NCI-H1436 (cell line): Measurements from ENCODE around the gene PIGN.

Experiments used
- DNase-seq: peaks from one replicate; lab custom pipeline; 2025; lab: John Stamatoyannopoulos, UW

PIGN gene

DNA sequence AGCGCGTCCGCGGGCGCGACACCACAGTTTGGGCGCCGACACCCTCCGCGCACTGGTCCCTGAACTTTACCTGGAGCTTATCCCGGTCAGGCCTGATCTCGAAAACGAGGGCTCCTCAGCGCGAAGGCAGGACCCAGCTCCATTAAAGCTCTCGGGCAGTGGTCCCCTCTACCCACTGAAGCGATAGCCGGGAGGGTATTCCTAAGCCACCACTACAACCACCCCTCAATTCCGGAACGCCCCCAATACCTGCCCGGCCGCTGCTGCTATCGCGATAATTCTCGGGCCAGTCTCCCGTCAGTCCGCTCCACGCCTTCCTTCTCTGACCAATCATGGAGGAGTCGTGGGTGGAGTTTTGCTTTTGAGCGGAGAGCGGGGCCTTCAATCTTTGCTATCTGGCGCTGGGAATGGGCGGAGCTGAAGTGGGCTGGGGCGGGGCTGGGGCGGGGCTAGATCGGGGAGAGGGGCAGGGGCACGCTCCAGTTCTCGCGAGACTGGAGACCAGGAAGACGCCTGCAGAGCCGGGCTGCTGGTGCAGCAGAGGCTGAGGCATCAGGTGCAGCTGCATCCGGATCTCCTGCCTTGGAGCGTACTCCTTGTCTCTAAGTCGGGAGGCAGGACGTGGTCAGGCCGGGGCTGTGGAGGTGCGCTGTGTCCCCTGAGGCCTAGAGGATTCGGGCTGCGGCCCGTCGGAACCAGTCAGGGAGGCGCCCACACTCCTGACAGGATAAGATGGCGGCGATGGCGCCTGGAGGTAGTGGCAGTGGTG lies at the start of gene PIGN, which contains the start of gene RELCH:
Gene PIGN, minus strand, starts transcription at position 283 of the 769 bp plus-strand sequence. CDS start 25,703 bp downstream, outside the sequence.
Gene RELCH, plus strand, starts transcription at position 482 of the 769 bp plus-strand sequence. Its CDS starts 251 bp downstream, at position 733.
- DNase-seq, result peak; percentile 99

DNA sequence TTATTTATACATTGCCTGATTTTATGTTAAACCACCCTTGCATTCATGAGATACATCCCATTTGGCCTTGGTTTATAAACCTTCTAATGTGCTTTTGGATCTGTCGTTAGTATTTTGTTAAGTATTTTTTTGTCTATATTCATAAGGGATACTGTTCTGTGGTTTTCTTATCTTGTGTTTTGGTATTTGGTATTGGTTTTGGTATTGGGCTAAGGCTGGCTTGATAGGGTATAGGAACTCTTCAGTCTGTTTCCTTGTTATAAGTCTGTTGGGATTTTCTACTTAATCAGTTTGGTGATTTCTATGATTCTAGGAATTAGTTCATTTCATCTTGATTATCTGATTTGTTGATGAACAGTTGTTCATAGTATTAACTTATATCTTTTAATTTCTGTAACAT lies 49.4 kb upstream of the PIGN start:
- no peak for DNase-seq

DNA sequence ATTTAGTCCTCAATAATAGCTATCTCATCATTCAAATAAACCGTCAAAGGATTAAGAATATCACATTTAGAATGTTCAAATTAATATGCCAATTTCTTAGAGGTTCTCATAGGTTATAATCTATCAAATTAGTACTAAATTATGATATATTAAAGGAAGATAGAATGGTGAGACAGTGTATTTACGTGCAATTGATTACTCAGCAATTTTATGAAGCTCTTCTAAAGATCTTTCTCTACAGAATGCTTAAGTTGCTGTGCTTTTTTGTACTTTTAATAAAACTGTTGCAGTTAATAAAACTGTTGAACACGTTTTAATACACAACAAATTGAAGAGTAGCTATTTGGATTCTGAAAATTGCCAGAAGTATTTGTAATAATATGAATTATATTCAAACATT lies 39.2 kb upstream of the PIGN start:
- DNase-seq, result no peak

GRCh38 chr18:62224229-62224628 lies 37.4 kb upstream of the PIGN start:
- DNase-seq, result no peak

- no peak for DNase-seq
Measured at GRCh38 chr18:62214790-62215189, 27.9 kb upstream of the PIGN start.

- no peak for DNase-seq
Measured at GRCh38 chr18:62211325-62211828, 24.5 kb upstream of the PIGN start.

DNA sequence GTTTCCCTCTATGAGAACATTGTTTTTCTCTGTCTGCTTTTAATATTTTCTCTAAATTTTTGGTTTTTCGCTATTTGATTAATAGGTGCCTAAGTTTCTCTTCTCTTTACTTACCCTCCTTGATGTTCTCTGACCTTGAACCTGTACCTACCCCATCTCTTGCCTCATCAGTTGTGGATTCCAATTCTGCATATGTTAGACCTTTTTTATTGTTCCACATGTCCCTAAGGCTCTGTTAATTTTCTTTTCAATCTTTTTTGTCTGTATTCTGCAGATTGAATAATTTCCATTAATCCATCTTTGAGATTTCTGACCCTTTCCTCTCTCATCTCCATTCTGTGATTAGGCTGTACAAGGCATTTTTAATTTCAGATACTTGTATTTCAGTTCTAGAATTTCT lies 23.3 kb upstream of the PIGN start:
- DNase-seq, result no peak

DNA sequence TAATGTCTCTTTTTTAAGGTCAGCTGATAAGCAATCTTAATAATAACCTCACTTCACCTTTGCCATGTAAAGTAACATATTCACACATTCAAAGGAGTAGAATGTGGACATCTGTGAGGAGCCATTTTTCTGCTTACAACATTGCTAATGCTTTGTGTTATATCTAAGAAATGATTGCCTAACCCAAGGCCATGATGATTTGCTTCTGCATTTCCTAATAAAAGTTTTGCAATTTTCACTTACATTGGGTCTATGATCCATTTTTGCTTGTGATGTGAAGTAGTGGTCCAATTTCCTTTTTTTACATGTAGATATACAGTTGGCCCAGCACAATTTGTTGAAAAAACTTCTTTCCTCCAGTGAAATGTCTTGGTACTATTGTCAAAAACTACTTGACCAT lies 22.2 kb upstream of the PIGN start:
- no peak for DNase-seq

DNA sequence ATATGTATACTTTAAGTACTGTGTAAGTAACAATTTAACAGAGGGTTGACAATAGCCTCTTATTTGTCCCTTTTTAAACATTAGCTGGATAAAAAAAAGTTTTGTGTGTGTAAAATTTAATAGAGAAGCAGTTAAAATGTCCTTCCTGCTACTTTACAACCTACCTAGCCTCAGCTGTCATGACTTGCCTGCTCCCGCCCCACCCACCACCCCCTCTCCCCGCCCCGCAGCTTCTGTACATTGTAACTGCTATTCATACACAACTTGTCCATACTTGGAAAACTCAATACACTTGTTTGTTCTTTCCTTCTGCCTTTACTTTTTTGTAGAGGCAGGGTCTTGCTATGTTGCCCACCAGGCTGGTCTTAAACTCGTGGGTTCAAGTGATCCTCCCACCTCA lies 19.7 kb upstream of the PIGN start:
- no peak for DNase-seq

DNA sequence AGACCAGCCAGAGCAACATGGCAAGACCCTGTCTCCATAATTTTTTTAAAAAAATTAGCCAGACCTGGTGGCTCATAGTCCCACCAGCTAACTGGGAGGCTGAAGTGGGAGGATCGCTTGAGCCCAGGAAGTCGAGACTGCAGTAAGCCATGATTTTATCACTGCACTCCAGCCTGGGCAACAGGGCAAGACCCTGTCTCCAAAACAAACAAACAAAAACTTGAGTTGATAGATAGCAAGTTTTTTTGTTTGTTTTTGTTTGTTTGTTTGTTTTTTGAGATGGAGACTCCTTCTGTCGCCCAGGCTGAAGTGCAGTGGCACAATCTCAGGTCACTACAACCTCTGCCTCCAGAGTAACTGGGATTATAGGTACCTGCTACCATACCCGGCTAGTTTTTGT lies 19.0 kb upstream of the PIGN start:
- no peak for DNase-seq

DNA sequence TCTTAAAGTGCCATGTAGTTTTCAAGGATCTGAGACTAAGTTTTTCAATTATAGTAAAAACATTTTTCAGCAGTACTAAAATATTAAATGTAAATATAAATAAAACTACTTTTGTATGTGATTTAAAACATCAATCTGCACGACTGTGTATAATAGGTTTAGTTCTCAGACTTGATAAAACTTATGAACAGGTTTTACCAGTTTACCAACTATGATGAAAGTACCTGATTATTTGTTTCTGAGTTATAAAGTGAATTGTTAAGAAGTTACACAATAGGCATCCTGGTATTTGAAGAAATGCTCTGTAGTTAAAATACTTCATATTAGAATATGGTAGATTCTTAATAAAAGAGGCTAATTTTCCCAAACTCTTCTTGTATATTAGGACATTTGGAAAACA lies 15.0 kb upstream of the PIGN start:
- no peak for DNase-seq

- no peak for DNase-seq
Measured at GRCh38 chr18:62200121-62200914, 13.5 kb upstream of the PIGN start.

DNA sequence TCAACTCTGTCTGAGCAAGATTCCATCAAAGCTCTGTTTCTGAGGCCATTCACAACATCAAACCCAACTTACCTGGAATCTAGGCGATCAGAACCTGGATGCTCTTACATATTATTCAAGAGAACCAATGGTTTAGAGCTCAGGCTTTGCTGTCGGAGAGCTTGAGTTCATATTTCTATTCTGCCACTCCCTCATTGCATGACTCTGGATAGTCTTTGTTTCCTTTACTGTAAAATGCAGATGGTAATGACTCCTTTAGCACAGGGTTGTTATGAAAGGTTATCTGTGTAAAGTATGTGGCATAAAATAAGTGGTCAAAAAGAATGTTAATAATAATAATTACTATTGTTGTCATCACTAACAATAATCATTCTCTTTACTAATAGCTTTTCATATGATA lies 12.8 kb upstream of the PIGN start:
- no peak for DNase-seq

DNA sequence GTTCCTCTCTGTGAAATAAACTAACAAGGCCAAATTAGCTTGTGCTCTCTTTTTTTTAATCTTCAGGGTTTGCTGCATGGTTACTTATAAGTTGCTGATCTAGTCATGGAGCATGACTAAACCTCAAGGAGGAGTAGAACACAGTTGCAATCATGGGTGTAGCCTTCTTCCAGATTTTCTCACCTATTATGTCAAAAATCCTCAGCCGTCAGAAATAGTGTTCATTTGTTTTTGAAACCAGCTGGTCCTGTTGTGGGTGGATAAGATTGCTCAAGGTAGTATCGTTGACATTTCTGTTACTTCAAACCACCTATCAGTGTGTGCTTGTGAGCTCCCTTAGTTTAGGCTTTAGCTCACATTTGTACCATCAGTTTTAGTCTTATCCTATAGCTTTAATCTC lies 11.4 kb upstream of the PIGN start:
- no peak for DNase-seq

DNA sequence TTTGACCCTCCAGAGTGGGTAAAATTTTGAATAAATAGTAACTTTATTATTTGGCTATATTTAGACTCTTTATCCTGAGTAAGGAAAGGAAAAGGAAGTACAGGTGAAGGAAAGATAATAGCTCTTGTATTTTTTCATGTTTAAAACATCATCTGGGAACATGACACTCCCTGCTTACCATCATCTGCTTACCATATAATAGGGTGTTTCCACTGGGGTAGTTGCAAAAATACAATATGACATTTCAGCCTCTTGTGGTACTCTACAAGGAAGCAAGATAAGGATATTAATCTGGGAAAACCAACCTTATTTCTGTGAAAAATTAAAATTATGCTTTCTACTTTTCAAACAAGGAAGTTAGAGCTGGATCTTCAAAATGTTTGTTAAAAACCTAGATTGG lies 10.1 kb upstream of the PIGN start:
- DNase-seq, result no peak

GRCh38 chr18:62196079-62196478 lies 9.2 kb upstream of the PIGN start:
- no peak for DNase-seq

DNA sequence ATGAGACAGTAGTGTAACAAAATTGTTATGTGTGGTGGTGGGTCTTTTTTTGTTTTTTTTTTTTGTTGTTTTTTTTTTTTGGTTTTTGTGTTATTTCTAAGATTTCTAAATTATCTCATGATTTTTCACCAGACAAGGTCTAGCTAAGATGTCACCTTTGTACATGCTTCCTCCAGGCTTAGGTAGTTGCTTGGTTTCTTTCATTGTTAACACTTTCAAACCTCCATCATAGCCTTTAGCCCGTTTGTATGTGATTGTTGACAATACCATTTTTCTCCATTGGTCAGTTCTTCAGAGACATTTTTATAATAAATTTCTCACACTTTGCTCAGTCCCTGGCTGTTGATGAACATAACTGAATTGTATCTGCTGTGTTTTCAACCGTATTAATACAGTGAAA lies 2.4 kb upstream of the PIGN start:
- DNase-seq, result no peak

DNA sequence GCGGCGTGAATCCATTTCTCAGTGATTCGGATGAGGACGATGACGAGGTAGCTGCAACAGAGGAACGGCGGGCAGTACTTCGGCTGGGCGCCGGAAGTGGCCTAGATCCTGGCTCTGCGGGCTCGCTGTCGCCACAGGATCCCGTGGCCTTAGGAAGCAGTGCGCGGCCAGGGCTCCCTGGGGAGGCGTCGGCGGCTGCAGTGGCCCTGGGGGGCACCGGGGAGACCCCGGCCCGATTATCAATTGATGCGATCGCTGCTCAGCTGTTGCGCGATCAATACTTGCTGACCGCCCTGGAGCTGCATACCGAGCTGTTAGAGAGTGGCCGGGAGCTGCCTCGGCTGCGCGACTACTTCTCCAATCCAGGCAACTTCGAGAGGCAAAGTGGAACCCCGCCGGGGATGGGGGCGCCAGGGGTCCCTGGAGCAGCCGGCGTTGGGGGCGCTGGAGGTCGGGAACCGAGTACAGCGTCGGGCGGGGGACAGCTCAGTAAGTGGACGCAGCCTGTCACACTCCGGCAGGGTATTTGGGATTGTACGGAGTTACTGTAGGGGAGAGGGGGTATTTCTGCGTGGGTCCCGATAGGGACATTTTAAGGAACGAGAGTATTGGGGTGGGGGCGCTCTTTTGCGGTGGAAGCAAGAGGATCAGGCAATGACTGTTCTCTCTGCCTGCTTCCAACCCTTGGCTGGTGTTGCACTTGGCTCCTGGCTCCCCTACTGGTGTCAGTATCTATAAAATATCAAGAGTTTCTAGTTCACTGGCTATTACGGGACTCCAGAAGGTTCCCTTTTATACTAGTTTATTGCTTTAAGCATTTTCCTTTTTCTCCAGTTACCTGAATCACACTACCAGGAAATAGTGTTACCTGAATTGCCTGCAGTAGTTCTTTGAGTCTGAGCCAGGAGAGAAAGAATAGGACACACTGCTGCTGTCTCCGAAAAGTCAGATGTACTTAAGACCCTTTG lies 971 bp upstream of the PIGN start:
- DNase-seq, result no peak

- peak; percentile 49 for DNase-seq
Measured at GRCh38 chr18:62186499-62186773, 420 bp downstream of the PIGN start.

DNA sequence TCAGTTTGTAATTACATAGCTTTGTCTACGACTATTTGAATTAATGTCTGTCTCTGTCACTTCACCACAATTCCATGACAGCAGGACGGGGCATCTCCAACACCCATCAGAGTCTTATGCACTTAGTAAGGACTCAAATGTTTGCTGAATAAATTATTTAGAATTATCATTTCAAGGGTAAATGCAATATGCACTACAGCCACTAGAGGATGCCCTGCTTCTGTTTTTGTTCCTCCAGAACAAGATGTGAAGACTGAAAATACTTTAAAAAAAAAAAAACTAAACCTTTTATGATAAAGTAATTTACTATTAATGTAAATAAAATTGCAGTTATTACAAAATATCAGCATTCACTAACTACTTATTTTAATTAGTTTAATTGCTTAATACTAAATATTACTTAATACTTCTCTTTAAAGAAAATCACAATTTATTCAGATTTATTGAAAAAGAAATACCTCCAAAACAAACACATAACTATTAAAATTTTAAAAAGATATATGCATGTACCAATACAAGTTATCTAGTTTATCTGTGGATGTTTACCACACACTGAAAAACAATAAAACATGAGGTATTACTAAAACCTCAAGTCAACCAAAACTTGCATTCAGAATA lies 3.2 kb downstream of the PIGN start:
- peak; percentile 58 for DNase-seq

DNA sequence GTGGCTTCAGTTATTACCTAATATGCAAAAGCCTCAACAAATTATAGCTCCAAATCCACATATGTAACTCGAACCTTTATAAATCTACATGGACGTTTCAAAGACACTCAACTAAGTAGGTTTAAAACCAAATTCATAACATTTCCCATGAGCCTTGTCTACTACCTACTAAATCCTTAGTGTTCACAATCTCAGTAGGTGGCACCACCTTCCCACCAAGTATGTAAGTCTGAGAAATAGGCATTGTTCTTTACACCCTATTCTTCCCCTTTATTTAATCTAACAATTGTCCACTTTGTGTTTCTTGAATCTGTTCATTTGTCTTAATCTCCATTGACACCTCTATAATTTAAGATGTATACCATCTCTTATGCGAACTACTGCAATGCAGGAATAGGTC lies 4.6 kb downstream of the PIGN start:
- no peak for DNase-seq

GRCh38 chr18:62179213-62179612 lies 7.6 kb downstream of the PIGN start:
- no peak for DNase-seq
